8988T (cell line): ENCODE measurements around the gene LUC7L2.
"Not testable (repeated sequence)": the region's sequence is repeated elsewhere in the genome, so short reads cannot be mapped to it uniquely, and the experiment has no call there.

Experiments
- DNase-seq: peaks from one replicate; pipeline ENCODE4 v3.0.0; 2011

Gene LUC7L2

DNA sequence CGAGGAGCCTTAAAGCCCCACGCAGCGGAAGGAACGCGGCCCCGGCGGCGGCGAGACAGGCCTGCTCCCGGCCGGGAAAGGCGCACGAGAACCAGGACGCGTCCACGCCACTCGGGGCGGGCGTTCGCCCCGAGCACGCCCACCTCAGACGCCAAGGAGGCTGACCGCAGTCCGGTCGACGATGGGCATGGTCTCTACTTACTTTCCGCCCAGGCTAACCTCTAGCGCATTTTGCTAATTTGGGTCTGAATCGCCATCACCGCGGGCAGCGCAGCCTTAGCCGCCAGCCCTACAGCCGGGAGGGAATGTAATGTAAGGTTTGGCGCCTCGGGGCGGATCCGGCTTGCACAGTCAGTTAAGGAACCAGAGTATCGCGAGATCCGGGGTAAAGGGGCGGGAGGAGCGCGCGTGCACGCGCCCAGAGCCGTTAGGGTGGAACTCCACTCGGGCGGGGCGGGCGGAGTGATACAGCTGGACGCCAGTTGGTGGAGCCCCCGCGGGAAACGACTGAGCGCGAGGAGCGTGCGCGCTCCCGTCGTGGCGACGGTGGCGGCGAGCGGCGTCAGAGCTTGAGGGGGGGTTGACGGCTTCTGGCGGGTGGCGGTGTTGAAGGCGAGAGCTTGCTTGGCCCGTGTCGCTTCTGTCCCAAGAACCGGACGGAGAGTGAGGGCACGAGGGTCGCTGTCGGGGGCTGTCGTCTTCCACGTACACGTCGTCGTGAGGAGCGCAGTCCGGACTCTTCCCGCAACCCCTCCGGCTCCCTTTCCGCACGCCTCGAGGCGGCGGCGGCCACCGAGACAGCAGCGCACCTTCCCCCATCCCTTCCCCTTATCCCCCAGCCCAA, at the start of gene LUC7L2:
LUC7L2 (plus strand) TSS at position 529 of the 844 bp plus-strand sequence. CDS start 368 bp downstream, outside the sequence.
- DNase-seq, result peak; percentile 47

GRCh38 chr7:139317939-139318505, 41.7 kb upstream of the LUC7L2 start:
- DNase-seq, result no peak

DNA sequence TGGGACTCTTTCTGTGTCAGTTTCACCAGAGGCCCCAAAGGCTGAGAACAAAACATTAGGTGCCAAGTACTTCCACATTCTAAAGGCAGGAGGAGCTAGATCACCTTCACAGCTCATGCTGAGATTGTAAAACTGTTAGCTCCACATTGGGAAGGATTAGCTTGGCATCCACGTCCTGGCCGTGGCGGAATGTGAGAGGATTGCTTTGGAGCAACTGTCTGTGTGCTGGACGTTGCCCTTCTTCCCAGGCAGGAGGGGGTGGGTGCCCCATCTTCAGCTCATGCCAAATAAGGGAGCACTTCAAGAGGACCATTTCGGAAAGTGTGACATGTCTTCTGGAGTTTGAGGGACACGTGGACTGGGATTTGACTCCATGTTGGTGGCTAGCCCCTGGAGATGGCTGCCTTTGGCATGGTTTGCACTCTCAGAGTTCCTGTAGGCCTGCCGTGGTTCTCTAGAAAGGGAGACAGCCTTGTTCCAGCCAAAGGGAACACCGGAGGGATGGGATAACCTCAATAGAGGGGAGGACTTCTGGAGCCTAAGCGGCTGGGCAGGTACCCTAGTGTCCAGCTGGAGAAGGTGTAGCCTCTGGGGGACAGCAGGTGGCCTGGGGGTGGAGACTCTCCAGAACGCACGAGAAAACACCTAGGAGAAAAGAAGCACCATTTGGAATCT, 38.5 kb upstream of the LUC7L2 start:
- no peak for DNase-seq

DNA sequence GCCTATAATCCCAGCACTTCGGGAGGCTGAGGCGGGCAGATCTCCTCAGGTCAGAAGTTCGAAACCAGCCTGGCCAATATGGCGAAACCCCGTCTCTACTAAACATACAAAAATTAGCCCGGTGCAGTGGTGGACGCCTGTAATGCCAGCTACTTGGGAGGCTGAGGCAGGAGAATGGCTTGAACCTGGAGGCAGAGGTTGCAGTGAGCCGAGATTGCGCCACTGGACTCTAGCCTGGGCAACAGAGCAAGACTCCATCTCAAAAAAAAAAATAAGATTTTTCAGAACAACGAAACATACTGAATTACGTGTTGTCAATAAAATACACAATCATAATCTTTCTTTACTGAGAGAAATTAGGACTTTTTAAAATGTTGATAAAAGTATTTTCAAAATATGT, 35.0 kb upstream of the LUC7L2 start:
- not testable (repeated sequence) for DNase-seq

- DNase-seq, result no peak
Observed at GRCh38 chr7:139328375-139328774, 31.3 kb upstream of the LUC7L2 start.

DNA sequence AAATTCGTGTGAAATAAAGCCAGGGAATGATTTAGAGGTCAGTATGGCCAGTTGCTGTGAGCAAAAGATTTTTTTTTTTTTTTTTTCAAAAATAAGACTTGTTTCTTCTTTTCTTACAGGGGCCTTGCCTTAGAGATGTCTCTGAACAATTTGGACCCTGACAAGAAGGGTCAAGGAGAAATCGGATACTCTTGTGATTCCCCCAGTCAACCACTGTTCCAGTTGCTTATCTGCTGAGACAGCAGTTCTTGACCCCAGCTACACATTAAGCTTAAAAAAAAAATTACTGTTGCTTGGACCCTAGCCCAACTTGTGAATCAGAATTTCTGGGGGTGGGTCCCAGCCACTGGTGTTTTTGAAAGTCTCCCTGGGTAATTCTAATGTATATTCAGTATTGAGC, 30.6 kb upstream of the LUC7L2 start:
- no peak for DNase-seq

DNA sequence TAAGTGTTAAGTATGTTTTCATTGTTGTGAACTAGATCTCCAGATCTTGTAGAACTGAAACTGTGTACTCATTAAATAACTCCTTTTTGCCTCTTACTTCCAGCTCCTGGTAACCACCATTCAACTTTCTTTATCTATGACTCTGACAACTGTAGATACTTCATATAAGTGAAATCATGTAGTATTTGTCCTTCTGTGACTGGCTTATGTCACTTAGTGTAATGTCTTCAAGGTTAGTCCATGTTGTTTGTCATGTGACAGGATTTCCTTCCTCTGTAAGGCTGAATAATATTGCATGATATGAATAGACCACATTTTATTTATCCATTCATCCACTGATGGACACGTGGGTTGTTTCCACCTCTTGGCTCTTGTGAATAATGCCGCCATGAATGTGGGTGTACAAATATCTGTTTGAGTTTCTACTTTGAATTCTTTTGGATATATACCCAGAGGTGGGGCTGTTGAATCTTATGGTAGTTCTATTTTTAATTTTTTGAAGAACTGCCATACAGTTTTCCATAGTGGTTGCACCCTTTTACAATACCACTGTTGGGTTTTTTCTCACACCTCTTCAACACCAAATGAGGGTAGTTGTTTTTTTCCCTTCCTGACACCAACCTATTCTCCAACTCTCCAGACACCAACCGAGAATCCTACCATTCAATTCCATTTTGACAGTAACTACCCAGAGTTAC, 29.2 kb upstream of the LUC7L2 start:
- no peak for DNase-seq

DNA sequence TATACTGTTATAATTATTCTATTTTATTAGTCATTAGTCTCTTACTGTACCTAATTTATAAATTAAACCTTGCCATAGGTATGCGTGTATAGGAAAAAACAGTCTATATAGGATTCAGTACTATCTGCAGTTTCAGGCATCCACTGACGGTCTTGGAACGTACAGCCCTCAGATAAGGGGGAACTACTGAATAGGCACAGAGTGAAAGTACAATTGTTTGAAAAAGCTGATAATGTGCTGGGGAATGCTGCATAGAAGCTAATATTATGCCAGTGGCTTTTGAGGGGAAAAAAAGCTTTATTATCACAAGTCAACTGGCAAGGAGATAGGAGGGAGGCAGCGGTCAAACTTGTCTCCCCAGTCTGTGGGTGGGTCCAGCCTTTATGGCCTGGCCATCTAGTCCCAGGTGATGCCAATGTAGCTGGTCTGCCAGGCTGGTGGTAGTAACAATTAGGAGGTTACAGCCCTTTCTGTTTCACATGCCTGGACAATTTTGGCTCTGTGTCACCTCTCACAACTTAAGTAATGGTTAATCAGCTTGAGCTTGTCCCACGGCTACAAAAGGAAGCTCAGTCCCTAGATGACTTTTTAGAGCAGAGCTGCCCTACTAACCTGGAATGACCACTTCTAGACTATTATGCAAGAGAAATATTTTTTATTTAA, 26.9 kb upstream of the LUC7L2 start:
- no peak for DNase-seq

GRCh38 chr7:139333443-139333842, 26.3 kb upstream of the LUC7L2 start:
- not testable (repeated sequence) for DNase-seq

- DNase-seq, result no peak
Observed at GRCh38 chr7:139334399-139335150, 25.1 kb upstream of the LUC7L2 start.

DNA sequence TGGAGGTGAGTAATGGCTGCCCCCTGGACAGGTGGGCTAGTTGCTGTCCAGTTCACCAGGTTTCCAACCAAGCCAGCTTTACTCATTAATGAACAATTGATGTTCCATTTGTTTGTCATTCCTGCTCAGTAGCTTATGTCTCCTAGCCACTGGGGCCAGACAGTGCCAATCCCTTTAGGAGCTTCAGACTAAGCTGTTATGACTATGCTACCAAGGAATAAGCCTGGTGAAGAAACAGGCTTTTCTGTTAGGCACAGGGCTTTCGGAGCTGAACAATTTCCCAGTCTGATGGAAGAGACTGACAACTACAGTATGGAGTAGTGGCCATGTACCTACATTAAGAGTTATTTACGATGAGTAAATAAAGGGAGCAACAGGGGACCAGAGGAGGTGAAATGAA, 20.7 kb upstream of the LUC7L2 start:
- no peak for DNase-seq

DNA sequence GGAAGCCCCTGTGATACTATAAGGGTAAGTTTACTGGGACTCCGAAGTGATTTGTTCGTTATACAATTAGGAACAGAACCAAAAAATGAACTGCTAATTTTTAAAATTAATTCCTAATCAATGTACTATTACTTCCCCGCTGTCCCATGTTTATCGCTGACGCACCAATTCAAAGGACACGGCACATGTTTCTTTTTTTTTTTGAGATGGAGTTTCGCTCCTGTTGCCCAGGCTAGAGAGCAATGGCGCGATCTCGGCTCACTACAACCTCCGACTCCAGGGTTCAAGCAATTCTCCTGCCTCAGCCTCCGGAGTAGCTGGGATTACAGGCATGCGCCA, 20.0 kb upstream of the LUC7L2 start:
- no peak for DNase-seq

DNA sequence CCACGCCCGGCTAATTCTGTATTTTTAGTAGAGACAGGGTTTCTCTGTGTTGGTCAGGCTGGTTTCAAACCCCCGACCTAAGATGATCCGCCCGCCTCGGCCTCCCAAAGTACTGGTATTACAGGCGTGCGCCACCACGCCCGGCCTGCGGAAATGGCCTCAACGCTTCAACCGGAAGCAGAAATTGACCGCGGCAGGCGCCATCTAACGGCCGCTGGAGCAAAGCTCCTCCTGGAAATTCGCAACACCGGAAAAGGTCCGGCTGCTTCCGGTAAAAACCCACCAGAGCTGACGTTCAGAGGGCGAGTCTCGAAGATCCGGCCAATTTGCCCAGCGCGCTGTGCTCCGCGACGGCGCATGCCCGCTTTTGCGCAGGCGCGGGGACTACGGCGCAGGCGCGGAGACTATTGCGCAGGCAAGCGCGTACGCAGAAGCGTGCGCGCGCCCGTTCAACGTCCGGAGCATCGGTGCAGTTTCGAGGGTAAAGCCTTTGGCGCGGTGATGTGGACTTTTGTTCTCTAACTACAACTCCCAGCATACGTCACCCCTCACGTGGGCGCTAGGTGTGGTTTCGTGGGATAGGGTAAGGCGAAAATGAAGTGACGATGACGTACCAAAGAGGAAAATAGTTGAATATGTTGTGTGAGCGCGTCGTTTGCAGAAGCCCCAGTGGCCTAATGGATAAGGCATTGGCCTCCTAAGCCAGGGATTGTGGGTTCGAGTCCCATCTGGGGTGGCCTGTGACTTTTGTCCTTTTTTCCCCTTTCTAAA, 19.5 kb upstream of the LUC7L2 start:
- DNase-seq, result peak; percentile 58

DNA sequence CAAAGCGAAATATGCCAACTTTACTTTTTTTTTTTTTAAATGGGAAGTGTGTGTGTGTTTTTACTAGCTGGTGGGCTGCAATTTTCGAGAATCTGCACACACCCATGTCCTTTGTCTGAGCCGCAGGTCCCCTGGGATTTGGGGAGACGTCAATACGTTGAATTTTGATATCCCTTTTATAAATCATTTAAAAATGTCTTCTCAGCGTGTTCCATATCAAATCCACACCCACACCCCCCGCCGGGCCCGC, 19.0 kb upstream of the LUC7L2 start:
- DNase-seq, result no peak

DNA sequence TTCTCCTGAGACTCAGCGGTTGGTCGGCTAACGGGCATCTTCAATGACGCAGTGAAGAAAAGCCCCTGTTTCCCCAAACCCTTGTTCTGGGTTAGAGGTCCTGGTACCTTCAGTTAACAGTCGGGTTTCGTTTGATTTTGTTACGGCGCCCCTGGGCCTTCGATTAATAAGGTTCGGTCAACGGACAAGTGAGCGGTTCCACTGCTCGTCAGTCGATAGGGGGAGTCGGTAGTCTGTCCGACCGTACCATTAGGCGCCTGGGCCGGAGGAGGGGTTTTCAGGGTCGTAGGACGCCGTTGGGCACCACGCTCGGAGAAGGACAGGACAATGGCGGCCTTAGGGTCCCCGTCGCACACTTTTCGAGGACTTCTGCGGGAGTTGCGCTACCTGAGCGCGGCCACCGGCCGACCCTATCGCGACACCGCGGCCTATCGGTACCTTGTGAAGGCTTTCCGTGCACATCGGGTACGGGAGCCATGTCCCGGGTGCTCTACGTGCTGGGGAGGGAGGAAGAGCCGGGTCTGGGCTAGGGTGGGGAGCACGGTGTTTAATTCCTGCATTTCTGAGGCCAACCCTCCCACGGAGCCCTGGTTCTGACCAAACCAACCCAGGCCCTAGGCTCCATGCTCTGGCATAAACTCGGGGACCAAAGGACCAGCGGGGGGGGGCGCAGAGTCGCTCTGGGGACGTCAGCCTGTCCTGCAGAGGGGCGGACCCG, 18.5 kb upstream of the LUC7L2 start, which contains the start of gene FMC1:
FMC1 (plus strand) TSS at position 280 of the 718 bp plus-strand sequence; CDS start at position 328, 48 bp downstream.
- peak; percentile 35 for DNase-seq

- DNase-seq, result no peak
Observed at GRCh38 chr7:139341776-139342226, 17.9 kb upstream of the LUC7L2 start.

GRCh38 chr7:139345042-139345441, 14.7 kb upstream of the LUC7L2 start:
- no peak for DNase-seq

DNA sequence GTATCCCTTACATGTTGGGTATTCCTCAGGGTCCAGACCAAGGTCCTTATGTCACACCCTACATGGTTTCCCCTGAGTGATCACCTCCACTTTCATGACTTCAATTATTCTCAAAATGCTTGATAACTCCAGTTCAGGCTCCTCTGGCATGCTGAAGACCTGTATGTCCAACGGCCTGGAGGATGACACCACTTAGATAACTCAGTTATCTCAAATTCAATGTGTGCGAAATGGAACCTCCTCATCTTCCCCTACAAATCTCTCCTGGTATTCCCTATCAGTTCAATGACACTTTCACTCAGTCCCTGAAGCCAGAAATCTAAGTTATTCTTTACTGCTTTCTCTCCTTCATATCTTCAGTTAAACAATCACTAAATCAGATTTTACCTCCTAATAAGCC, 8.7 kb upstream of the LUC7L2 start:
- DNase-seq, result no peak

DNA sequence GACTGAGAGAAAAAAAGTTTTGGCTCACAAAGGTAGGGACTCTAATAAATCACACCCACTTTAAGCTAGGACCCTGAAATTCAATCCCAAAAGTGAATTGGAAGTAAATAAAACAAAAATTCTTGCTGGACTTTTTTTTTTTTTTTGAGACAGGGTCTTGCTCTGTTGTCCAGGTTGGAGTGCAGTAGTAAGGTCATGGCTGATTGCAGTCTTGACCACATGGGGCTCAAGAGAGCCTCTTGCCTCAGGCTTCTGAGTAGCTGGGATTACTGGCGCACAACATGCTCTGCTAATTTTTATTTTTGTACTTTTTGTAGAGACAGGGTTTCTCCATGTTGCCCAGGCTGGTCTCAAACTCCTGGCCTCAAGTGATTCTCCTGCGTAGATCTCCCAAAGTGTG, 5.0 kb upstream of the LUC7L2 start:
- no peak for DNase-seq

DNA sequence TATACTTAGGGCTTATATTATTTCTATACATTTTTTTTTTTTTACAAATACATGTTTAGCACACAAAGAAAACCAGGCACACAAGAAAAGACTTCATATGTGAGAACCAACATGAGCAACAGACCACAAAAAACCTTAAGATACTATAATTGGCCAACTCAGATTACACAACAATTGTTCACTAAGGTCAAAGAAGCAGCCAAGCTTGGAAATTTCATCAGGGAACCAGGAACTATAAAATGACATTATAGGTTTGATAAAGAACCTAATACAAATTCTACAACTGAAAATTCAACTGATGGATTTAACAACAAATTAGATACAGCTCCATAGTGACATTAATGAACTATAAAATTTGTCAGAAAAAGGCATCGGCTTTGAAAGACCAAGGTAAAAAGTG, 4.4 kb upstream of the LUC7L2 start:
- DNase-seq, result no peak
